ENCODE results near the gene ADAM30.

The ADAM30 gene

DNA sequence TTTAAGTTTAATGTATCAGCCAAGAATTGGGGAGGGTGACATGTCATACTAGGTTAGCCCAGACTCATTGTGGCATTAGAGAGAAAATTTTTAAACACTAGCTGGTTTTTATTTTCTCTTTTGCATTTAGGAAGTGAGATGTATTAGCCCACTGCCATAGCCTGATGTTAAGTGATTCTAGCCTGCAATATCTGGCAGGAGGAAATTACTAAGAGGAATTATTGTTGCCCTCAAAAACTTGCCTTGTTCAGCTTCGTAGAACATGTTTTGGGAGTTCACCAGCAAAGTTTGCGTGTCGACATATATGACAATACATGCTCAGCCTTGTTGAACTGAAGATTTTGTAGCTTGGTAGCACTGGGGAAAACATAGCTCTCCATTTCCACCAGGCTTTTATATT, 12.5 kb downstream of the ADAM30 start:
- H3K27ac ChIP-seq, result no peak overlapping the region
- no peak for TF ChIP-seq CTCF (conservative IDR thresholded peaks at IDR 0.05)

GRCh38 chr1:119882132-119883049, 13.9 kb downstream of the ADAM30 start:
- TF ChIP-seq CTCF (conservative IDR thresholded peaks at IDR 0.05), result no peak
- H3K27ac ChIP-seq, result no peak overlapping the region

- no peak for TF ChIP-seq CTCF (conservative IDR thresholded peaks at IDR 0.05)
- no peak overlapping the region for H3K27ac ChIP-seq
Observed at GRCh38 chr1:119879510-119880434, 16.5 kb downstream of the ADAM30 start.

GRCh38 chr1:119878171-119878570, 18.1 kb downstream of the ADAM30 start:
- H3K27ac ChIP-seq, result no peak overlapping the region
- TF ChIP-seq CTCF (conservative IDR thresholded peaks at IDR 0.05), result no peak

DNA sequence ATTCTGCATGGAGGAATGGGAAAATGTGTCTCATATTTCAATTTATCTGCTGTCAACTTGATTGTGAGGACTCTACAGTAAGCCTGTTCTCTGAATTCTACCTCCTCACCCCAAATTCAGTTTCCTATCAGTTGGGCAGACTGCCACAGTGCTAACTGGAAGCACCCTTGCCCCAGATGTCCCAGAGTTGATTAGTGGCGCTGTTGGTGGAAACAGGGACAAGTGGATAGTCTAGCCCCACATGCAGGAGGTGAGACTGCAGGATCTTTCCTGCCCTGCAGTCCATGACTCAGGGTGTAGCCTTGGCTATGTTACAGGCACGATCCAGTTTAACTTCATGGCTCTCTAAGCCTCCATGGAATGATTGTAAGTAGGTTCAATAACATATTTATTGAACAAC, 22.1 kb downstream of the ADAM30 start:
- no peak overlapping the region for H3K27ac ChIP-seq
- TF ChIP-seq CTCF (conservative IDR thresholded peaks at IDR 0.05), result no peak

- TF ChIP-seq CTCF (conservative IDR thresholded peaks at IDR 0.05), result no peak
- no peak overlapping the region for H3K27ac ChIP-seq
Observed at GRCh38 chr1:119873135-119874015, 22.9 kb downstream of the ADAM30 start.
